HG03175 (cell line): Measurements from ENCODE around the gene MN1.
"Not testable (repeated sequence)": the region's sequence is repeated elsewhere in the genome, so short reads cannot be mapped to it uniquely, and the experiment has no call there.

ENCODE experiments used
- ATAC-seq: cut with Tn5 transposase; IDR thresholded peaks from one replicate; pipeline ENCODE4 v1.9.1; 2021; ENCODE audit warnings: mild to moderate bottlenecking, moderate library complexity; ENCODE audit not compliant: unreplicated experiment

Gene MN1

GRCh38 chr22:27745809-27746208 lies 55.7 kb downstream of the MN1 start:
- no peak for ATAC-seq

- no peak for ATAC-seq
These were observed 56.4 kb downstream of the MN1 start for GRCh38 chr22:27745154-27745553.

- not testable (repeated sequence) for ATAC-seq
These were observed 57.5 kb downstream of the MN1 start for GRCh38 chr22:27744078-27744477.

- ATAC-seq, result no peak
These were observed 61.3 kb downstream of the MN1 start for GRCh38 chr22:27740202-27740748.

- no peak for ATAC-seq
These were observed 64.0 kb downstream of the MN1 start for GRCh38 chr22:27737521-27737920.

- no peak for ATAC-seq
These were observed 67.5 kb downstream of the MN1 start for GRCh38 chr22:27734066-27734465.

GRCh38 chr22:27732841-27733240 lies 68.7 kb downstream of the MN1 start:
- ATAC-seq, result no peak

GRCh38 chr22:27732391-27732790 lies 69.2 kb downstream of the MN1 start:
- ATAC-seq, result no peak

GRCh38 chr22:27731621-27732020 lies 69.9 kb downstream of the MN1 start:
- ATAC-seq, result no peak

- ATAC-seq, result no peak
These were observed 70.7 kb downstream of the MN1 start for GRCh38 chr22:27730641-27731433.

GRCh38 chr22:27729246-27729645 lies 72.3 kb downstream of the MN1 start:
- ATAC-seq, result no peak

- ATAC-seq, result no peak
These were observed 73.7 kb downstream of the MN1 start for GRCh38 chr22:27727673-27728451.

GRCh38 chr22:27726686-27727449 lies 74.7 kb downstream of the MN1 start:
- no peak for ATAC-seq

GRCh38 chr22:27726331-27726685 lies 75.2 kb downstream of the MN1 start:
- no peak for ATAC-seq

GRCh38 chr22:27725661-27726060 lies 75.9 kb downstream of the MN1 start:
- ATAC-seq, result no peak

GRCh38 chr22:27724709-27725108 lies 76.8 kb downstream of the MN1 start:
- ATAC-seq, result no peak

GRCh38 chr22:27724157-27724556 lies 77.4 kb downstream of the MN1 start:
- ATAC-seq, result no peak

- ATAC-seq, result no peak
These were observed 77.8 kb downstream of the MN1 start for GRCh38 chr22:27723708-27724107.

GRCh38 chr22:27723158-27723557 lies 78.4 kb downstream of the MN1 start:
- no peak for ATAC-seq

- no peak for ATAC-seq
These were observed 80.7 kb downstream of the MN1 start for GRCh38 chr22:27720860-27721259.

GRCh38 chr22:27719535-27720227 lies 81.9 kb downstream of the MN1 start:
- ATAC-seq, result no peak
